H1 (cell line): ENCODE results near the gene MEGF9. TPM values are rescaled to one million over a fixed set of nuclear protein-coding genes. Genes with fewer than 3 reads are reported as not detected.

ENCODE experiments used
- GABPA ChIP-seq: IDR thresholded peaks from 2 replicates; pipeline ENCODE4 v1.6.1; 2011; ENCODE audit warnings: mild to moderate bottlenecking, low read length, moderate library complexity, borderline replicate concordance; ENCODE audit not compliant: insufficient read depth
- TCF12 ChIP-seq: IDR thresholded peaks from 2 replicates; pipeline ENCODE4 v1.6.1; 2011; ENCODE audit warnings: low read depth, mild to moderate bottlenecking, low read length
- polyA plus RNA-seq, 7 experiments: library from polyadenylated mRNA; depleted of rRNA in 3 of 7; stranded (reverse) in 5 of 7; unstranded in 2 of 7; fragments of >200 nt in 5 of 7; fragments of 200-250 nt in 2 of 7; gene quantifications; 1 replicate in 5 of 7; 2 replicates in 1 of 7; 4 replicates in 1 of 7; pipeline versions ENCODE4 v1.2.1 to v1.2.3, GENCODE V29; 2011 to 2013; ENCODE audit warnings: missing spikeins in 2 of 7, mixed read lengths in 2 of 7
- total RNA-seq: library from RNA; stranded (reverse); fragmentation: NEBNext Ultra II Directional; extraction: Animal tissue kit (Norgen Biotek cat#: 25700); gene quantifications from 2 replicates; pipeline ENCODE4 v1.2.1, GENCODE V29; 2021

MEGF9 gene
- total and polyA plus RNA-seq, 2 of the 8 experiments (the other 6 are each of a cell fraction or from before 2014, with no cell fraction given), result 0.45 to 1.8 TPM

- TF ChIP-seq TCF12 (no peak), GABPA (no peak)
Observed at GRCh38 chr9:120692901-120693699, 21.2 kb downstream of the MEGF9 start (continued).
